HG02938 (cell line): ENCODE measurements around the gene SLC25A21.

ENCODE experiments used
- ATAC-seq: cut with Tn5 transposase; IDR thresholded peaks from one replicate; pipeline ENCODE4 v1.9.1; 2021; ENCODE audit warnings: mild to moderate bottlenecking, moderate library complexity; ENCODE audit not compliant: unreplicated experiment

SLC25A21 gene

DNA sequence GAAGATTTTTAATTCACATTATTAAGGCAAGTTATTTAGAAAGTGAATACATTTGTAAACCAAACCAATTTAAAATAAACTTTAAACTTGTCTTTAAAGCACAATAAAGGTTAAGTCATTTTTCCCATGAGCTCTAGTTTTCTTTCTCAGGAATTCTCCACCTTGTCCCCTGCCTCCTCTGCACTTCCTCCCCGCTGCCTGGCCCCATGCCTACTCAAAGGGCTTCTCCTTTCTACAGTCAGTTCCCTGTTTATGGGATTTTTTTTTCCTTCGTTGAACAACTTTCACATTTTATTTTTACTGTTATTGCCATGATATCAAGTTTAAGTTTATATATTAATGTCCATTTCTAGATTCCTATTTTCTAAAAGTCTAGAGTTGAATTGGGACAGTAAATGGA, 223.0 kb downstream of the SLC25A21 start:
- ATAC-seq, result no peak

- no peak for ATAC-seq
Measured at GRCh38 chr14:36948157-36948859, 224.1 kb downstream of the SLC25A21 start.

DNA sequence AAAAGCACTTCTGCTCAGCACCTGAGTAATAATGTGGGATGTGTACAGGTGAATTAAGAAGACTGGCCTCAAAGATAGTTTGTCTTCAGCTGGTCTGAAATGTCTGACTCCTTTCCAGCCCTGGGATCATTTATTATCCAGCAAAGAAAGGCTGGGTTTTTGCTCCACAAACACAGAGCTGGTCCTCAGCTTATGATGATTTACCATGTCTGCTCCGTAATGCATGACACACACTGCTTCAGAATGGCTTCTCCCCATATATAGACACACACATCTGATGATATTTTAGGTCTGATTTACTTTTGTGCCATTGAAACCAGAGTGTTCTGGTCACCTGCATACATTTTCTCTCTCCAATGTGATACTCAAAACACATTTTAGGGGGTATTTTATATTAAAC, 225.0 kb downstream of the SLC25A21 start:
- ATAC-seq, result no peak

DNA sequence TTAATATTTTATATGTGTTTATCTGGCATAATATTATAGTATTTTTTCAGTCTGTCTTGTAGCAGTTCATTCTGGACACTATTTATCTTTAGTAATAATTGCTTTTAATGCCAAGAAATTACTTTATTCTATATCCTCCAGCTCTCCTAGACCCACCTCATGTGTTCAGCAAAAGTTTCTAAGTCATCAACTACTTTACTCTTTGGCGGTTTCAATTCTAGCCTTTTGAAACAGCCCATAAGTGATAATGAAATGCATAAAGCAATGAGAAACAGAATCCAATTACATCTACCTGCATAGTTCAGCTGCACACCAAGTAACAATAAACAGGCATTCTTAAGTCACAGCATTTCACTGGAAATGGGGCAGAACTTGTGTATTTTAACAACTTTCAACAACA, 225.5 kb downstream of the SLC25A21 start:
- ATAC-seq, result no peak

- ATAC-seq, result no peak
Measured at GRCh38 chr14:36944307-36945010, 227.9 kb downstream of the SLC25A21 start.

DNA sequence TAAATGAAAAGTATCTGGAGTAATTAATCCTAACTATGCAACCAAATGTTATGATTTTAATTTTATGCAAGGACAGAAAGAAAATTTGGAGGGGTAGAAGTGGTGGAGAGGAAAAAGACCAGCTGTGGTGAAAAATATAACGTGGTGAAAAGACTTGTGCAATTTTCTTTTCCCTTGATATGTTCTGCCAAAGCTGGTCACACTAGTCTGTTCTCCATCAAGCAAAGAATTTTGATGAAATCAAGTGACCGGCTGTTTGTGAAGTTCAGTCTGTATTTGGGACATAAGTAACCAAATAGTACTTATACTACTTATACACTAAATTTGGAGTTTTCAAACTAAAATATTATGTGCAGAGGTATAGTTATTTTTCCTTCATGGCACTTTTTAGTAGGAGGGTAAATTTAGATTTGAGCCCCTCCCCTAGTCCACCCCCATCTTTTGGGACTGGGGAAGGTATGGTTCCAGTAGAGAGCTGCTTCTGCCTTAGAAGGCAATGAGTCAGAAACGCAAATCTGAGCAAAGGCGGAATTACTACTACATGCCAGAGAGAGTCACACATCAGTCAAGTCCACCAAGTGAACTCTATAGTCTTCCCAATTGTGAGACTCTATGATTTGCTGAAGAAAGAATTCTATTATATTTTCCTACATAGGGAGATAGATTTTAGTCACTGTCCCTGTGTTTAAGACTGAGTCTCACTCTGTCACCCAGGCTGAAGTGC, 229.7 kb downstream of the SLC25A21 start:
- no peak for ATAC-seq

DNA sequence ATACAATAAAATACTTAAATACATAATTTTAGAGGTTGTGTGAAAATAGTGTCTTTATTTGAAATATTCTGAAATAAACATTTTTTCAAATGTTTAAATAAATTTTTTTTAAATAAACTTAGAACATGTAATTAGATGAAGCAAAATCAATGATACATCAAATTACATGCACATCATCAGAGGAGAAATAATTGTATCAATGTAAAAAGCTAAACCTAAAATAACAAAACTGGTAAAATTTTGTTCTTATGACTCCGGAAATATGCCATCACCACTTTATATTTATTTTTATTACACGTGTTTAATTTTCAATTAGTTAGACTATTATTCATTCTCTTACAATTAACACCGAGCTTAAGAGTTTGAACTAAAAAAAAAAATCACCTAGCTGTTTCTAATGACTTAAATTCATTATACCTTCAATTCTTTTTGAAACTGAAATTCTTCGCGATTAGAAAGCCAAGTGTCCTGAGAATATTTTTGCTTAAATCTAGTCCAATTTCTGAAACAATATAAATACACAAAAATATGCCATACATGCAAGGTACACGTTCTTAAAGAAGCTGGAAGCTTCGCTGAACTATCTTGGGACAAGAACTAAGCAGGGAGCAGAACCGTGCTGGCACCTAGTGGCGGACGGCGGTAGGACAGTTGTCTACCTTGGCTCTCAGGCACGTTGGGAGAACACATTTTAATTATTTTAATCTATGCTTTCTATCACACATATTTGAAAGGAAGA, 230.5 kb downstream of the SLC25A21 start:
- peak; percentile 86 for ATAC-seq

- no peak for ATAC-seq
Measured at GRCh38 chr14:36940476-36940875, 231.9 kb downstream of the SLC25A21 start.

DNA sequence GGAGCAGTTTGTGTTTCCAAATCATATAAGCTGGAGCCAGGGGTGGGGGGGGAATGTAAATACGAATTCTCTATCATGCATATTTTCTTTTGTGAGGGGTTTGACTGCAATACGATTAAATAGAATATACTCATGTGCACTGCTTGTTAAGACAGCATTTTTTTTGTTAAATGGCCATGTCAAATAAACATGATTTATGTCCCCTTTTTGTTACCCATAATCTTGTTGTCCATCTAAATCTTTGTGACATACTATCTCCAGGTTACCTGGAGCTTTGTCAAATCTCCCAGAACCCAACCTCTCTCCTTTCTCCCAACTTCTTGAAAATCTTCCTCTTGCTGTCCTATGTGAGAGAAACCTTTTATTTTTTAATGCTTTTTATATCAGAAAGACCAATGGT, 233.1 kb downstream of the SLC25A21 start:
- no peak for ATAC-seq

GRCh38 chr14:36938678-36939077, 233.7 kb downstream of the SLC25A21 start:
- no peak for ATAC-seq

- no peak for ATAC-seq
Measured at GRCh38 chr14:36935976-36936678, 236.3 kb downstream of the SLC25A21 start.

DNA sequence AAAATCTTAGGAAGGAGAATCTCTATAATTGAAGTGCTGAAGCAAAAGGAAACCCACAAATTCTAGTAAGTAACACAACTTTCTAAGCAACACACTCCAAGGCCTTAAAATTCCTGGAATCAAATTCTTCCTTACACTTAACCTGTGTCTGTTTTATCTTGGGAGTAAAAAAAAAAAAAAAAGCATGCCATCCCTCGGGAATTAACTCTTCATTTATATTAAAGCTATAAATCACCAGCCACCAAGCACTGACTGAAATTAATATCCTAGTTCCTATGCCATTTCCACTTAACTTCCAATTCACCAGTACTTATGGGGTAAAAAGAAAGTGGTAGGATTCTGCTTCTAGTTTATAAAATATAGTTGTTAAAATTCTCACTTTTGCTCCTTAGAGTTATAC, 238.1 kb downstream of the SLC25A21 start:
- no peak for ATAC-seq

DNA sequence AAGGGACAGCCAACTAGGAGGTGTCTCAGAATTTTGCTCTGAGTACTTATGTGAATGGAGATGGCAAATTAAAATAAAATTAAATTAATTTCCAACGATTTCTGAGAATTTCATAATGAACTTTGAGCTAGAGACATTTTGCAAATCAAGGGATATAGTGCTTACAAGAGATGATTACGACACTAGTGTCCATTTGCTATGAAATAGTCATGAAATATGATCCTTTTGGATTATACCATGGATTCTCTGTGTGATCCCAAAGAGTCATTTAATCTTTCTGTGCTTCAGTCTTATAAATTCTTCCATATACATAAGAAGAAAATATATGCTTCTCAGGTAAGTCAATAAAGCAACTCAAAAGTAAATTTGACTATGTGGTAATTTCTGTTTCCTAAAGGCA, 240.6 kb downstream of the SLC25A21 start:
- ATAC-seq, result no peak

DNA sequence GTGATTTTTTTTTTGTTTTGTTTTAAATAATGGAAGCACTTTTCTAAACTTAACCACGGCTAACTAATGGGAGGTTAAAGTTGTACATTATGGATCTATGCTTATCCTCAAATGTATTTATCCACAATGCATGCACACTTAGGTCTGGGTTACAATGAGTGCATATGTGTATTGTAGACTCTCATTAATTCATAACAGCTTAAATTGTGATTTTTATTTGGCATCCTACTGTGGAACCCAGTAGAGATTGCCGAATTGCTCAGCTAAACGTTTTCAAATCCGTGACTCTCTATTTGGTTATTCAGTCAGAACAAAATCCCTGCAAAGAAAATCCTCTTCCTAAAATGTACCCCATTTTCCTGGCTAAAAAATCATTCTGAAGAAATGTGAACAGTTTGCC, 244.0 kb downstream of the SLC25A21 start:
- no peak for ATAC-seq

GRCh38 chr14:36925094-36925493, 247.3 kb downstream of the SLC25A21 start:
- no peak for ATAC-seq

DNA sequence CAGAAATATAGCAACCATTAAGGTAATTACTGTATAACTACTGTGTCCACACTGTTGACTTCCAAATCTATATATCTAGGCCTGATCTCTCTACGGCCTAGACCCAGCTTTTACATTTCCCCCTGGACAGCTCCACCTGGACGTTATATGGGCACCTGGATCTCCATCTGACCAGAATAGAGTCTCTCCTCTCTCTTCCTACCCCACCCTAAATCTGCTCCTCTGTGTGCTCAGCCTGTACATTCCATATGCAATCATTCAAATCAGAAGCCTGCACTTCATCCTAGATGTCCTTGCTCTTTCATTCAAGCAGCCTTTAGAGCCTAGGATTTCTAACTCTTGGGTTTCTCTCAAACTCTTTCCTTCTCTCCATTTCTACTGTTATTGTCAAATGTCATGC, 255.7 kb downstream of the SLC25A21 start:
- no peak for ATAC-seq

DNA sequence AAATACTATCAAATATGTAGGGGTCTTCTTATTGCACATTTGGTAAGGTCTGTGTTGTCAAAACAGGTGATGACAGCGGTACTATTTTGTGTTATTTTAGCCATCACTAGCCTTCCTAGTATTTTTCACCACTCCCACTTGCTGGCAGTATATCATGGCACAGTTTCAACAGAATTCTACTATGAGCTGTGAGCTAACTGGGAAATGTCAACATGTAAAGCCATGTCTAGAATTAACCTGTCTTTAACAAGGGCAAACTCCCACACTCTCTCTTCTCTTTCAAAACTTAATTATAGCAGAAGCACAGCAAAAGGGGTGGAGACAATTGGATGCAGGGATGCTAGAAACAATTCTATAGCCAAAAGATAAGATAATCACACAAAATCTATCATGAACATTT, 257.3 kb downstream of the SLC25A21 start:
- ATAC-seq, result no peak

DNA sequence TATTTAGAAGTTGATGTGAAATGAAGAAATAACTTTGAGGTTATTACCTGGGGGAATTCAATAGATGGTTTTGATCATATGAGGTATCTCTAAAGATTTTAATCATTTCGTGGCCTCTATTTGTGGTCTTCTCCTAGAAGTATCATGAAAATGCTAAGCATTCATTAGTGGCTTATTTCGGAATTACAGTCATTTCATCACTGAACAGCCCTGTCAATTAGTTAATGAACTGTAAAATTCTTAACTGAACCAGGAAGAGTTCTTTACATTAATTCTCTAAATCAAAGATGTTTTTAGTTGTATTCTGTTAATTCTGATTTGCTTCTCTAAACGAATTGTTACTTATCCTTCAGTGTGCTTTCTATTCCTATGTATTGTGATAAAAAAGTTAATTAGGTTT, 261.8 kb downstream of the SLC25A21 start:
- ATAC-seq, result no peak

GRCh38 chr14:36905272-36905888, 267.0 kb downstream of the SLC25A21 start:
- ATAC-seq, result no peak

- ATAC-seq, result no peak
Measured at GRCh38 chr14:36901861-36902260, 270.5 kb downstream of the SLC25A21 start.
